IMR-90 (cell line): ENCODE measurements around the gene PDE11A. TPM values are rescaled to one million over a fixed set of nuclear protein-coding genes. Genes with fewer than 3 reads are reported as not detected.
"Not testable (repeated sequence)": the region's sequence is repeated elsewhere in the genome, so short reads cannot be mapped to it uniquely, and the experiment has no call there.

Source experiments
- ATAC-seq: fragments of 200-7000 bp; cut with Tn5 transposase; 2 replicates; pipeline ENCODE4 v1.9.1; 2020; ENCODE audit warnings: low read depth, mild to moderate bottlenecking, moderate library complexity
- BruUV-seq: library from RNA; stranded (reverse); fragments of 400-500 nt; replicated peaks from 2 replicates; lab custom pipeline; 2021; lab: Mats Ljungman, UMichigan
- CTCF ChIA-PET: fragments of 300-600 bp; formaldehyde crosslinking; extraction: SDS; loops from one replicate; lab custom pipeline; 2021; ENCODE audit warnings: antibody characterized with exemption; lab: Yijun Ruan, JAX
- POLR2A ChIA-PET: fragments of 300-600 bp; sonication (Branson Sonifier 250); formaldehyde crosslinking; loops from one replicate; lab custom pipeline; 2022; ENCODE audit warnings: antibody characterized with exemption; ENCODE audit not compliant: unreplicated experiment; lab: Charles Lee
- DNase-seq: peaks from one replicate; pipeline ENCODE4 v3.0.0; 2013
- H2AFZ ChIP-seq: replicated peaks from 2 replicates; pipeline ENCODE3; 2013; ENCODE audit warnings: low read length, mild to moderate bottlenecking; ENCODE audit not compliant: poor library complexity
- H2AK5ac ChIP-seq: 2 replicates; pipeline ENCODE4 v1.6.1; 2013; ENCODE audit warnings: low read depth, low read length, inconsistent platforms
- H2AK9ac ChIP-seq: replicated peaks from 2 replicates; pipeline ENCODE3; 2013; ENCODE audit warnings: mild to moderate bottlenecking, low read depth, low read length, moderate library complexity; ENCODE audit not compliant: poor library complexity
- H2BK120ac ChIP-seq: 2 replicates; pipeline ENCODE4 v1.6.1; 2013; ENCODE audit warnings: low read depth, low read length, inconsistent platforms
- H2BK15ac ChIP-seq: 3 replicates; pipeline ENCODE4 v1.6.1; 2013; ENCODE audit warnings: low read depth, low read length, inconsistent platforms
- H2BK20ac ChIP-seq: 2 replicates; pipeline ENCODE4 v1.6.1; 2013; ENCODE audit warnings: low read depth, mild to moderate bottlenecking, inconsistent platforms, low read length, moderate library complexity
- H2BK5ac ChIP-seq: 2 replicates; pipeline ENCODE4 v1.6.1; 2013; ENCODE audit warnings: mild to moderate bottlenecking, low read depth, low read length, inconsistent platforms; ENCODE audit not compliant: poor library complexity, severe bottlenecking
- H3K14ac ChIP-seq: replicated peaks from 2 replicates; pipeline ENCODE4 v1.6.1; 2013; ENCODE audit warnings: low read depth, low read length, inconsistent platforms
- H3K18ac ChIP-seq: 2 replicates; pipeline ENCODE4 v1.6.1; 2013; ENCODE audit warnings: low read depth, low read length, control low read depth
- H3K23ac ChIP-seq: 2 replicates; pipeline ENCODE4 v1.6.1; 2013; ENCODE audit warnings: low read depth, low read length, inconsistent platforms
- H3K27ac ChIP-seq: 2 replicates; pipeline ENCODE4 v1.5.1; 2013; ENCODE audit warnings: mild to moderate bottlenecking, control low read depth, low read length; ENCODE audit not compliant: insufficient read depth
- H3K27me3 ChIP-seq: 2 replicates; pipeline ENCODE4 v1.6.1; 2013; ENCODE audit warnings: low read length; ENCODE audit not compliant: control insufficient read depth, insufficient read depth
- H3K36me3 ChIP-seq: 2 replicates; pipeline ENCODE4 v1.6.1; 2013; ENCODE audit warnings: low read length, mixed read lengths; ENCODE audit not compliant: control insufficient read depth, insufficient read depth
- H3K4ac ChIP-seq: 2 replicates; pipeline ENCODE4 v1.6.1; 2013; ENCODE audit warnings: low read depth, low read length, inconsistent platforms
- H3K4me1 ChIP-seq: 2 replicates; pipeline ENCODE4 v1.6.1; 2013; ENCODE audit warnings: low read length, mixed read lengths; ENCODE audit not compliant: control insufficient read depth, insufficient read depth
- H3K4me2 ChIP-seq: 2 replicates; pipeline ENCODE4 v1.6.1; 2013; ENCODE audit warnings: low read depth, mild to moderate bottlenecking, control low read depth, low read length, moderate library complexity
- H3K4me3 ChIP-seq: 2 replicates; pipeline ENCODE4 v1.5.1; 2013; ENCODE audit warnings: low read depth, mild to moderate bottlenecking, control low read depth, low read length, moderate library complexity; ENCODE audit not compliant: insufficient read depth
- H3K56ac ChIP-seq: 2 replicates; pipeline ENCODE4 v1.6.1; 2013; ENCODE audit warnings: low read length, inconsistent platforms; ENCODE audit not compliant: insufficient read depth; ENCODE audit errors: extremely low read depth
- H3K79me1 ChIP-seq, 2 experiments: 2 replicates each; pipeline ENCODE4 v1.6.1; 2013; ENCODE audit warnings: low read length in 2 of 2, inconsistent platforms in 1 of 2, low read depth in 1 of 2
- H3K9ac ChIP-seq: 2 replicates; pipeline ENCODE4 v1.6.1; 2013; ENCODE audit warnings: low read depth, low read length, control low read depth
- H3K9me1 ChIP-seq: 2 replicates; pipeline ENCODE4 v1.6.1; 2013; ENCODE audit warnings: low read length, inconsistent platforms; ENCODE audit not compliant: insufficient read depth
- H3K9me3 ChIP-seq: 2 replicates; pipeline ENCODE4 v1.6.1; 2013; ENCODE audit warnings: low read length; ENCODE audit not compliant: control insufficient read depth, insufficient read depth
- H4K20me1 ChIP-seq: 2 replicates; pipeline ENCODE4 v1.6.1; 2013; ENCODE audit warnings: low read length, inconsistent platforms; ENCODE audit not compliant: insufficient read depth
- H4K5ac ChIP-seq: 2 replicates; pipeline ENCODE4 v1.6.1; 2013; ENCODE audit warnings: mild to moderate bottlenecking, low read depth, low read length, control low read depth
- H4K8ac ChIP-seq, 2 experiments: 2 replicates each; pipeline ENCODE4 v1.6.1; 2013; ENCODE audit warnings: low read depth in 2 of 2, low read length in 2 of 2, control low read depth in 1 of 2, inconsistent platforms in 1 of 2
- H4K91ac ChIP-seq: 2 replicates; pipeline ENCODE4 v1.6.1; 2013; ENCODE audit warnings: low read depth, low read length, inconsistent platforms; ENCODE audit not compliant: insufficient read depth
- WGBS, 2 experiments: methylation state at CpG; one replicate each; pipeline versions ENCODE4 v1.1.5 to v1.1.7; 2013; ENCODE audit warnings: missing lambda C conversion rate in 2 of 2; ENCODE audit not compliant: insufficient read length in 1 of 2; ENCODE audit errors: extremely low coverage in 2 of 2; 5-methylcytosine and 5-hydroxymethylcytosine counted together
- dilution Hi-C: fragments of 300-500 bp; cut with HindIII; formaldehyde crosslinking; loops from one replicate; pipeline ENCODE4 v1.14.3; 2018; ENCODE audit warnings: low sequenced_read_pairs; ENCODE audit not compliant: unreplicated experiment
- in situ Hi-C: fragments of 300-500 bp; cut with MboI; formaldehyde crosslinking; loops from 3 replicates; pipeline ENCODE4 v1.14.3; 2019; ENCODE audit warnings: low sequenced_read_pairs, inconsistent platforms, mixed read lengths
- intact Hi-C: fragments of 100-400 bp; cut with micrococcal nuclease; formaldehyde crosslinking; loops from 2 replicates; pipeline ENCODE4 v1.10.0; 2022
- polyA plus RNA-seq, 3 experiments: library from polyadenylated mRNA; depleted of rRNA; stranded (reverse); fragments of >200 nt; gene quantifications; 2 replicates each; pipeline ENCODE4 v1.2.3, GENCODE V29; 2012; ENCODE audit warnings: low replicate concordance in 1 of 3
- total RNA-seq: library from RNA; depleted of rRNA; stranded (reverse); fragments of >200 nt; gene quantifications from 2 replicates; pipeline ENCODE4 v1.2.3, GENCODE V29; 2012

PDE11A gene
- total and polyA plus RNA-seq, 2 of the 4 experiments (the other 2 are of a cell fraction): 0.21 to 0.72 TPM

- H4K5ac ChIP-seq, H3K14ac ChIP-seq, dilution Hi-C loops, H2AFZ ChIP-seq, POLR2A ChIA-PET, H3K4me2 ChIP-seq, H4K20me1 ChIP-seq, H2BK120ac ChIP-seq, ATAC-seq, in situ Hi-C loops, H3K23ac ChIP-seq, DNase-seq, intact Hi-C loops, H3K9me3 ChIP-seq, H3K4me1 ChIP-seq, H3K18ac ChIP-seq, H3K56ac ChIP-seq, H3K9me1 ChIP-seq, H2BK20ac ChIP-seq, CTCF ChIA-PET, H3K4ac ChIP-seq, H3K27ac ChIP-seq, H2AK9ac ChIP-seq, H3K36me3 ChIP-seq, H3K4me3 ChIP-seq, BruUV-seq, H2AK5ac ChIP-seq, H3K9ac ChIP-seq, H3K79me1 ChIP-seq, H4K8ac ChIP-seq, H2BK5ac ChIP-seq, H3K27me3 ChIP-seq, H4K91ac ChIP-seq, H2BK15ac ChIP-seq: not testable (repeated sequence)
- WGBS, 2 experiments: 100% methylated on average over 1 of the region's 27 CpGs; no CpG with 5 or more reads in 1 of the 2 experiments
Observed at GRCh38 chr2:177835418-177836204, 237.0 kb downstream of the PDE11A start.
